ENCODE results near the gene GPATCH4.
"Not testable (repeated sequence)": the region's sequence is repeated elsewhere in the genome, so short reads cannot be mapped to it uniquely, and the experiment has no call there.

GPATCH4 gene

DNA sequence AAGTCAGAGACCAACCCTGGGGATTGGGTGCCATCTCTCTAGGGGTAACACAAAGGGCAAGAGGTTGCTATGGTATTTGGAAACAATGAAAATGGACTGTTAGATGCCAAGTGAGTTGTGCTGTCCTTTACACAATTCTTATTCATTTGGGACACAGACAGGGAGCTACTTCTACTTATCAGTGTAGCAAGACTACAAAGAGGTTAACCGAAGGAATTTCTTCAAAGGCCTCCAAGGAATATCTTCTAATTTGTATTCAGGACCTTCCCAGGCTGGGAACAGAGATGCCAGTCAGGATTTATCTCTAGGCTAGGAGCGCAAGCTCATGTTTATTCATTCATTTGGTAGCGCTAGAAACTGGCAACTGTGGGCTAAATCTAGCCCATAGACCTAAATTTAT, 7.1 kb downstream of the GPATCH4 start:
- no peak for FAIRE-seq

DNA sequence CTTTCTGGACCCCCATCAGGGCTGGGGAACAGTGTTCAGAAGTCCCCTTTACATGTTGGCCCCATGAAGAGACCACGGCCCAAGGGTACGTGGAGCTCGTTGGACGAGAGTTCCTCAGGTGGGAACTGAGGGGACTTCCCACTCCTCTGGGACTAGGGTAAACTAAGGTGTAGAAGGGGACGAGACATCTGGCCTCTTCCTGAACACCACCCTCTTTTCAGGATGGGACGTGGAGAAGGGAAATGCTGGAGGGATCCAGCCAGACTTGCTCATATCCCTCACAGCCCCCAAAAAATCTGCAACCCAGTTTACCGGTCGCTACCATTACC, 7.7 kb downstream of the GPATCH4 start:
- FAIRE-seq = no peak

DNA sequence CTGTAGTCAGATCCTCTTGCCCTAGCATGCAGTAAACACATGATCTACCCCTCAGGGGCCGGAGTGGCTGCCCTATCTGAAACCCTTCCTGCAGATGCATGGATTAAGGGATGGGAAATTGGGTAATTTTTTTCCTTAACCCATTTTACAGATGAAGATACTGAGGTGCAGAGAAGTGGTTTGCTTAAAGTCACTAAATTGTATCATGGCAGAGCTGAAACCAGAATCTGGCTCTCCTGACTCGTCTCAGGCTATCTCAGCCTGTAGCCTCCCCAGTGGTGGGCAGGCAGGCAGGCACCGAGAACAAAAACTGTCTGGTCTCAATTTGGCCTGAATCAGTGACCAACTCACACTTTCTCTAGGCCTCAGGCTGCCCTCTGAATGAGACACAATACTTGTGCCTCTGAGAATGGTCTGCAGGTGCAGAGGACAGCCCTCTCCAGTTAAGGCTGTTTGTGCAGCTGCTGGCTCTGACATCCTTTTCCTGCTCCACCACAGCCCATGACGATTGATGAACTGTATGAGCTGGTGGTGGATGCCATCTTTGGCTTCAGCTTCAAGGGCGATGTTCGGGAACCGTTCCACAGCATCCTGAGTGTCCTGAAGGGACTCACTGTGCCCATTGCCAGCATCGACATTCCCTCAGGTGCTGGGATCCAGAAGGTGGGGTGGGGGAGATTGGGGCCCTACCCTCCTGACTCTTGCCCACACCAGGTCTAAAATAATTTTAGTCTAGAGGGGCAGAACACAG, 8.2 kb downstream of the GPATCH4 start:
- no peak for FAIRE-seq

DNA sequence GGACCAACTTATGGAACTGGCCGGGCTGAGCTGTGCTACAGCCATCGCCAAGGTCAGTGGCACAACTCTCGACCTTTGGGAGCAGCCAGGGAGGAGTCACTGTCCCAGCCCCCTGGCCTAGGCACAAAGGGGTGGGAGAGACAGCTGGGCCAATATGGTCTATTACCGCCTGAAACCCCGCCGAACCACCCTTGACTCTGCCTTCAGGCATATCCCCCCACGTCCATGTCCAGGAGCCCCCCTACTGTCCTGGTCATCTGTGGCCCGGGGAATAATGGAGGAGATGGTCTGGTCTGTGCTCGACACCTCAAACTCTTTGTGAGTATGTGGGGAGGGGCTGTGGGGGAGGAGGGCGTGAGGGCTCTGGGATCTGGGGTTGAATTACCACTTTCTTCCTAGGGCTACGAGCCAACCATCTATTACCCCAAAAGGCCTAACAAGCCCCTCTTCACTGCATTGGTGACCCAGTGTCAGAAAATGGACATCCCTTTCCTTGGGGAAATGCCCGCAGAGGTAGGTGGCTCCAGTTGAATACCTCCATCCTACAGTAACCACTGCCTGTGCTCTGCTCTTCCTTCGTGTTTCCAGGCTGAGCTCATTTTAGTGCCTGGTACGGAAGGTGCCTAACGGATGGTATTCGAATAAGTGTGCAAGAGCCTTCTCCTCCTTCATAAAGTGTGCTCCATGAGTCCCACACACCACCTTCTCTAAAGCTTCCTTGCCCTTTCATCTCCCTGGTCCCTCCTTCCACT, 8.9 kb downstream of the GPATCH4 start:
- FAIRE-seq = no peak

DNA sequence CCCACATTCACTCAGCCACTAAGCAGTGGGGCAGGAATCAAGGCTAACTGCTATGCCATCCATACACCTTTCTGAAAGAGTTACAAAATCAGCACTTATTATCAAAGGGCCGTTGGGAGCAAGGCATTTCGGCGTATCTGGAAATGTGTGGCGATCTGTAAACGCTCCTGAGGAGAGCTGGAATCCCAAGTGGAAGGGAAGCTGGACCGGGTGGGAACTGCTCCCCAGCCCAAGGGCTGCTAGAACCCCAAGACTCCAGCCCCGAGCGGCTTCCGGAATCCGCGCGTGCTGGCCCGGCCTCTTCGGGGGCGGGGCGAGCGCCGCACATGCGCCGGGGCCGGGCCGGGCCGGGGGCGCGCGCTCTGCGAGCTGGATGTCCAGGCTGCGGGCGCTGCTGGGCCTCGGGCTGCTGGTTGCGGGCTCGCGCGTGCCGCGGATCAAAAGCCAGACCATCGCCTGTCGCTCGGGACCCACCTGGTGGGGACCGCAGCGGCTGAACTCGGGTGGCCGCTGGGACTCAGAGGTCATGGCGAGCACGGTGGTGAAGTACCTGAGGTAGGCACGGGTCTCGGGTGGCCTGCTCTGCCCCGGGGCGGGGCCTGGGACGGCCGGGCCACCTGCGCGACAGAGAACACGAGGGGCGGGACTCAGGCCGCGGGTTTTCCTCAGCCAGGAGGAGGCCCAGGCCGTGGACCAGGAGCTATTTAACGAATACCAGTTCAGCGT, 9.7 kb downstream of the GPATCH4 start, which contains the start of gene NAXE:
Gene NAXE (plus strand): TSS at position 345 of the 726 bp plus-strand sequence. CDS start 29 bp downstream, at position 374.
- FAIRE-seq = no peak

DNA sequence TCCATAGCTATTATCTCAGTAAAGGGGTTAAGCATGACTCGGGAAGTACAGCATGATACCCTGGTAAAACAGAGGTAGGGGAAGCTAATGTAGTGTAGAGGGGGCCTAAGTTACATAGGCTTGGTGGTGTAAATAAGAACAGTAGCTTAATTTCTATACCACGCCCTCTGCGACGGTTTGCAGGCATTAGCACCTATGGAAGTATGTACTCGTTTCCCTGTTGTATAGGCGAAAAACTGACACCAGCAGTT, 10.2 kb downstream of the GPATCH4 start:
- no peak for FAIRE-seq

DNA sequence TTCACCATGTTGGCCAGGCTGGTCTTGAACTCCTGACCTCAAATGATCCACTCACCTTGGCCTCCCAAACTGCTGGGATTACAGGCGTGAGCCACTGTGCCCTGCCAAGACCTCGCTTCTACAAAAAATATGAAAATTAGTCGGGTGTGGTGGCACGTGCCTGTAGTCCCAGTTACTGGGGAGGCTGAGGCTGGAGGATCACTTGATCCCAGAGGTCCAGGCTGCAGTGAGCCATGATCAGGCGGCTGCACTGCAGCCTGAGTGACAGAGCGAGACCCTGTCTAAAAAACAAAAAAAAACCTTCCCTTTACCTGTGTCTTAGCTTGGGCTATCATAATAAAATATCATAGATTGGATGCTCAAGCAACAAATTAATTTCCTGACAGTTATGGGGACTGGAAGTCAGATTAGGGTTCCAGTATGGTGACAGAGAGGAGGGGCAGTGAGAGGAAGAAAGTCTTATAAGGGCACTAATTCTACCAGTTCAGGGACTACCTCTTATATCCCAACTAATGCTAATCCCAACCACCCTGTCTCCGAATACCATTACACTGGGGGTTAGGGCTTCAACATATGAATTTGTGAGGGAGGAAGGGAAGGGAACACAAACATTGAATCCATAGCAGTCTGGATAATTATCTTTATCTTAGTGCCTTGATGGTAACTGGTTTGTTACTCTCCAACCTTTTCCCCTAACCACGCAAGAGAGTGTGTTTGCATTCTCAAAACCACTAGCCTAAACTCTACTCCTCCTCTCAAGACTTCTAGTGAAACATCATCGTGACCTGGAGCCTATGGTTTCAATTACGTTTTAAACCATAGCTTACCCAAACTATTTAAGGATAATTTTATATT, 10.7 kb downstream of the GPATCH4 start:
- no peak for FAIRE-seq

DNA sequence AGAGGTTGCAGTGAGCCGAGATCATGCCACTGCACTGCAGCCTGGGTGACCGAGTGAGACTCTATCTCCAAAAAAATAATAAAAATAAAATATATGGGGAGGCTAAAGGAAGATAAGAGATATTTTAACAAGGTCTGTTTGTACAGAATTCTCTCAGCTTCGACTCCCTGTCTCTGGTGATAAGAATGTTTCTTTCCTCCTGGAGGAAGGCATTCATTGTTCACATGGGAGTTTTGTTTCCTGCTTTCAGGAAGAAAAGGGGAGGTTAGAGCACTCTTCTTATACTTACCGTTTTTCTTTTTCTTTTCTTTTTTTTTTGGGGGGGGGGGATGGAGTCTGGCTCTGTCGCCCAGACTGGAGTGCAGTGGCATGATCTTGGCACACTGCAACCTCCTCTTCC, 11.7 kb downstream of the GPATCH4 start:
- no peak for FAIRE-seq

DNA sequence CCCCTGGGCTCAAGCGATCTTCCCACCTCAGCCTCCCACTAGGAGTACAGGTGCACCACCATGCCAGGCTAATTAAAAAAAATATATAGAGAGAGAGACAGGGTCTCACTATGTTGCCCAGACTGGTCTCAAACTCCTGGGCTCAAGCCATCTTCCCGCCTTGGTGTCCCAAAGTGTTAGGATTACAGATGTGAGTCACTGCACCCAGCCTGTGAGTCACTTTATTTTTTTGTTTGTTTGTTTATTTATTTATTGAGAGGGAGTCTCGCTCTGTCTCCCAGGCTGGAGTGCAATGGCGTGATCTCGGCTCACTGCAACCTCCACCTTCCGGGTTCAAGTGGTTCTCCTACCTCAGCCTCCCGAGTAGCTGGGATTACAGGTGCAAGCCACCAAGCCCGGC, 13.4 kb downstream of the GPATCH4 start:
- not testable (repeated sequence) for FAIRE-seq

DNA sequence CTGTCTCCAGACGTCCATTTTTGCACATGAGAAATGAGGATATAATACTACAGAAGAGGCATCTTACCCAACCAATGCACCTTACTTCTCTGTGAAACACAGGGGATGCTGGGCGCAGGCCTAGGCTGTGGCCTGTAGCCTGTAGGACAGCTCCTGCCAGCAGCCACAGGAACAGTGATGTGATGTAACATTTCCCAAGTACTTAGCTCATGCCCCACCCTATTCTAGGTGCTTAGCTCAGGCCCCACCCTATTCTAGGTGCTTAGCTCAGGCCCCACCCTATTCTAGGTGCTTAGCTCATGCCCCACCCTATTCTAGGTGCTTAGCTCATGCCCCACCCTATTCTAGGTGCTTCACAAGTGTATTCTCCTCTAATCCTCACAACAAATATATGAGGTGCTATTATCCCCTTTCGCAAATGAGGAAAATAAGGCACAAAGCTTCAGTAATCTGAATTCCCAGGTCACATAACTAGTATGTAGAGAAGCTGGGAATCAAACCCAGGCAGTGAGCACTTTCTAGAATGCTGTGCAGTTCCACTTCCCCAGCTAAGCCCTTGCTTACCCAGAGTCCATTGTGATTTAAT, 14.3 kb downstream of the GPATCH4 start:
- FAIRE-seq = no peak

DNA sequence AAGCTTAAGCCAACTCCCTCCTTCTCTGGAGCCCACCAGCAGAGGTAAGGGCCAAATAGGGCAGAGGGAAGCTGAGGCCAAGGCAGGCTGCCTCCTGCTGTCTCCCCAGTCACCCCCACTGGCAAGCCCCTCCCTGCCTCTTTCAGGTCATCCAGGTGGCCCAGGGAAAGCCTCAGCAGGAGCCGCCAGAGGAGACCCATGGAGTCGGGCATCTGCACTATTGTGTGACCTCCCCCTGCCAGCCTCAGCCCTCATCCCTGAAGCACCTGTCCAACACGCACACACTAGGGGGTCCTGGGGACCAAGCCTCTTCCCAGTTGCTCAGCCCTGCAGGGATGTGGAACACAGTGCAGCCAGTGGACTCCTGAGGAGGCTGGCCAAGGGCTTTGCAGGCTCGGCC, 15.0 kb downstream of the GPATCH4 start:
- FAIRE-seq = no peak

DNA sequence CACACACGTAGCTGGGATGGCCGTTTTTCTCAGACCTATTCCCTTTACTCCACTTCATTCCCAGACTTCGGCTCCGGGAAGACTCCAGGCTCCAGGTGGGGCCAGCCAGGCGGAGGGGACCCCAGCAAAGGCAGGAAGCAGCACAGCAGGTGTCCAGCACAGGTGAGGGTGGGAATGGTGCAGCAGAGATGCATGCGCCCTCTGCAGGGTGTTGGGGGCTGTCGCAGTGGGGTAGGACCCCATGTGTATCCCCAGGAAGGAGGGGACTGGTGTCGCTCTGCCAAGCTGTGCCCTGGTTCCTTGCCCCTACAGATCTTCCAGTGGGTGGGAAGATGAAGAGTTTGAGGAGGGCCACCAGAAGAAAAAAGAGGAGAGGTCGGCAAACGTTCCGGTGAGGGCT, 16.5 kb downstream of the GPATCH4 start:
- no peak for FAIRE-seq

DNA sequence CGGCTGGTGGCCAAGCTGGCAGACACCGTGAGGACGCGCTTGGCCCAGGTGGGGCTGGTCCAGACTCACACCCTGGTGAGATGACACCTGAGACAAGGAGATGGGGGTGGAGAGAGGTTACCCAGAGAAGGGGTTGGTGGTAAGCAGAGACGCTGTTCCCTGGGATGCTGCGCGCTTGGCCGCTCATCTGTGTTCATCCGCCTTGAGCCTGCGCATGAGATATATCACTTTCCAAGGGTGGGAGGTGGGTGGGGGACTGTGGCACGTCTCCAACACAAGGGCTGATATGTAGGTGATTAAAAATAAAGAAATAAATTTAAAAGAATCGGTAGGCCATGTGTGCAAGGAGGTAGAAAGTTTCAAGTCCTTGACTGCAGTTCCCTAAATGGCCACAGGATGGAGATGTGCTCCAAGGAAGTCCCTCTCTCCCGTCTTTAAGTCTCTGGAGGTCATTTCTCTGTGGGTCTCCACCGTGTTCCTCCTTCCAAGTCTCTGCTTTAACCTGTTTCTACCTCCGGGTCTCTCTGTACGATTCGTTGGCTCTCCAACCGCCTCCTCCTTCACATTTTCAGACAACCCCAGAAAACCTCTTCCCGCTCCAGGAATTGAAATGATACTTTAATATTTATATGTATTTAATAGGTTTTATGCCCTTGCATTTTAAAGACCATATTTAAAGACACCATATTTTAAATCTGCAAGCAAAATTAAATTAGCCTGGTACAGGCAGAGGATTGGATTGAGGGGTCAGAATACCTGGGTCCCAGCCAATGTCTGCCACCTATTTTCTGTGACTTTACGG, 17.3 kb downstream of the GPATCH4 start:
- no peak for FAIRE-seq

DNA sequence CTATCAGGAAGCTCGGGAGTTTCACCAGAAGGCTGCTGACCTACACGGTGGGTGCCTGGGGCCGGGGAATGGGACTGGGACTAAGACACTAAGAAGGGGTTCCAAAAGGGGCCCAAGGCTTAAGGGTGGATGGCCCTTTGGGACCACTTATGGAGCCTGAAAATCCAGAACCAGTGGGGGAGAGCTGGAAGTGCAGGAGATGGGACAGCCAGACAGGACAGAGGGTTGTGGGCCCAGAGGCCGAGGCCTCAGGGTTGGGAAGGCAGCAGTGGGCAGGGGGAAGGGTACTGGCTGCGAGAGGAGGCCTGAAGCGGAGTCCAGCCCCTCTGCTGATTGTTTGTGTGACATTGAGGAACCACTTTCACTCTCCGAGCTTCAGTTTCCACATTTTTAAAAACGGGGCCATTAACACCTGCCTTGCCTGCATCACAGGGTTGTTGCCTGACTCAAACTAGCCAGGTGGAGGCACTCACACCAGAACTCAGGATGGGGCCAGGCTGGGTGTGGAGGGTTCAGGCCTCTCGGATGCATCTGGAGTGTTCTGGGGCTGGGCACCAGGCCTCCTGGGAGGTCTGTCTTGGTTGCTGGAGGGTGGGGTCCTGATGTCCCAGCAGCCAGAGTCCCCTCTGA, 18.8 kb downstream of the GPATCH4 start:
- FAIRE-seq = no peak

DNA sequence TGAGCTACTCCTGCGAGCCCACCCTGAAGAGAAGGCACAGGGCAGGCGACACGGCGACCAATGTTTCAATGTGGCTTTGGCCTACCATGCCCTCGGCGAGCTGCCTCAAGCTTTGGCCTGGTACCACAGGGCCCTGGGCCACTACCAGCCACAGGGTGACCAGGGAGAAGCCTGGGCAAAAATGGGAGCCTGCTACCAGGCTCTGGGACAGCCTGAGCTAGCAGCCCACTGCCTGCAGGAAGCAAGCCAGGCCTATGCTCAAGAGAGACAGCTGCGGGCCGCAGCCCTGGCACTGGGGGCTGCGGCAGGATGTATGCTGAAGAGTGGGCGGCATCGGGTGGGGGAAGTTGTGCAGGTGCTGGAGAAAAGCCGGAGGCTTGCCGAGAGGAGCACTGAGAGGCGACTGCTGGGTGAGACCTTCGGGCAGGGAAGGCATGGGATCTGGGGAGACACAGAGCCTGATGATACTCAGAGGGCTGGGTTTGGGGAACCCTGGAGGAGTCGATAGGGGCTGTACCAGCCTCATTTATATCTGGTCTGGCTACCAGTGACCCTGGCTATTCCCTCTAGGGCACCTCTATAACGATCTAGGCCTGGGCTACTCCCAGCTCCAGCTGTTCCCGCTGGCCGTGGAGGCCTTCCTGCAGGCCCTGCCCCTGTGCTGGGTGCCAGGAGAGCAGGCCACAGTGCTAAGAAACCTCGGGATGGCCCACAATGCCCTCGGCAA, 19.5 kb downstream of the GPATCH4 start:
- no peak for FAIRE-seq

DNA sequence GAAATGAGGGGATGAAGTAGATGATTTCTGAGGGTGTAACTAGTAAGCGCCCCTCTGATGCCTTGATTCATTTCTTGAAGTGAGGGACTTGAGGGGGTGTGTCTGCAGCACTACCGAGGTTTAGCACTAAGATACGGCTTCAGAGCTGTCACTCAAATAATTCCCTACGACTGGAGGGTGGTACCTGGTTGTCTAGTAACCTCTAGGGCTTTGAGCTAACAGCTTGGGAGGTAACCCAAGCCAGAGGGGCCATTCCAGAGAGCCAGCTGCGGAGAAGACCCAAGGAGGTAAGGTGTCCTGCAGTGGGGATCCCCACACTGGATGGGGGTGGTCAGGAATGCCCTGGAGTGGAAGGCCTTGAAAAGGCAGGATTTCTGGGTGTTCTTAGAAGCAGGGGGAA, 21.8 kb downstream of the GPATCH4 start, which contains the start of gene TTC24:
Gene TTC24 (plus strand): TSS at position 252 of the 400 bp plus-strand sequence. CDS start 1,642 bp downstream, outside the sequence.
- FAIRE-seq = no peak

DNA sequence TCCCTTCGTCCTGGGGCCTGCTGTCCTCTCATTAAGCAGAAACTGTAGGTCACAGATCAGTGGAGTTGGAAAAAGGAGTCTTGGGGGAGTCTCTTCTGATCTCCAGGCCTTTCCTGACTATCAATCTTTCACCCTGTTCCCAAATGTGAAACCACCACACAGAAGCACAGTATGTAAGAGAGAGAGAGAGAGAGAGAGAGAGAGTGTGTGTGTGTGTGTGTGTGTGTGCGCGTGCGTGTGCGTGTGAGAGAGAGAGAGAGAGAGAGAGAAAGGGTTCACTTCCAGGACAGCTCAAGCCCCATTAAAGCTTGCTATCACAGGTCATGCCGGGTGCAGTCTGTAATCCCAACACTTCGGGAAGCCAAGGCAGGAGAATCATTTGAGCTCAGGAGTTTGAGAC, 23.2 kb downstream of the GPATCH4 start:
- FAIRE-seq = no peak

DNA sequence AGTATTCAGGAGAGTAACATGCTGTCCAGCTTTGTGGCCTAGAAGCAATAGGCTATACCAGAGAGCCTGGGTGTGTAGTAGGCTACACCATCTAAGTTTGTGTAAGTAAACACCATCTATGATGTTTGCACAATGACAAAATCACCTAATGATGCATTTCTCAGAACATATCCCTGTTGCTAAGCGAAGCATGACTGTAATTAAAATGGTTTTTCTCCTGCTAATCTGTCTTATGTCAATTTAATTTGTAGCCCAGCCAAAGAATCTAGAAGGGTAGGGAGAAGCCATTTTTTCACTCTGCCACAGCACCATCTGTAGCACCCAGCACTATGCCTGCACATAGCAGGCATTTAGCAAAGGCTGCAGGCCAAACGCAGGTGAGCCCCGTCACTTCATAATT, 23.7 kb downstream of the GPATCH4 start:
- peak; percentile 98 for FAIRE-seq

DNA sequence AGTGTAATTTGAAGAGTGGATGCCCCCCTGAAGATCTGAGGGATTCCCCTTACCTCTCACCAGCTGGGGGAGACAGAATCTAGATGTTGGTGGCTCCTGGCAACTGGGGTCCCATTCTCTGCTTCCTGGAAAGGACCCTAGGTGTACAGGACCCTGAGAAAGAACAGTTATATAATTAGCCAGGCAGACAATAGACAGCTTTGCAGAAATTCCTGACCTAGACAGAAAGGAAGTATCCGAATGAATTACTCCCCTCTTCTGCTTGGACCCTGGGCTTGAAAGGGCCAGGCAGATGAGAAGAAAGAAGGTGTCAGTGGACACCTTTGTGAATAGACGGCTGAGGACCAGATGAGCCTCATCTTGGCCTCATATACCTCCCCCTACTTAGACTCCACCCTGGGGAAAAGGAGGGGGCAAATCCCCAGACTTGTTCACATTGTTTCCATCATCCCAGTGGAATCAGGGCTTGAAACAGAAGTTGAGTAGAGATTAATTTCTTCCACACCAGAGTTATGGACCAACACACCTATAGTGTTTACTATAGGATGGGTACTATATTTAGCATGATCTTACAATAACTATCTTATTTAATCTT, 27.1 kb downstream of the GPATCH4 start:
- FAIRE-seq = no peak

DNA sequence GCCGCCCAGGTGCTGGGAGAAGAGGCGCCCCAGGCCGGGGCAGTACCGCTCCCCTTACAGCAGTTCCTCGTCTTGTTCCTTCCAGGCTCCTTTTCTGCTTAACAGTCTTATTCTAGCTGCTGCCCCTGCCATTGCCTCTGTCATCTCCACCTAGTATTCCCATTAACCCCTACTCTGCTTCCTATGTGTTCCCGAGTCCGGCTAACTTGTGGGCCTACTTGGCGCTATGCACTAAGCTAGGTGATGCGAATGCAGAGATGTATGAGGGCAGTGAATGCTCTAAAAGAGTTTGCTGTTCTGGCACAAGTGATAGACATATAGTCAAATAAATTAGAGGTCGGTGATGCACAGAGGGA, 28.6 kb downstream of the GPATCH4 start:
- no peak for FAIRE-seq
